Neural cell (in vitro differentiated cells): Measurements from ENCODE around the gene P2RX4. TPM values are rescaled to one million over a fixed set of nuclear protein-coding genes. Genes with fewer than 3 reads are reported as not detected.

Experiments used
- H2AFZ ChIP-seq: fragments of 200-600, 300-800 bp; sonication (generic), shearing (Covaris generic); 2 replicates; pipeline ENCODE4 v1.6.0; 2014; ENCODE audit warnings: low read depth, mild to moderate bottlenecking, antibody characterized with exemption, low read length, moderate library complexity
- H3F3A ChIP-seq: fragments of 200-600 bp; shearing (Covaris generic); 2 replicates; pipeline ENCODE4 v1.6.1; 2016; ENCODE audit warnings: mild to moderate bottlenecking, moderate library complexity, mixed read lengths, antibody characterized with exemption, low read length; ENCODE audit not compliant: insufficient read depth, poor library complexity, severe bottlenecking
- H3K27ac ChIP-seq: fragments of 200-600, 300-800 bp; sonication (generic), shearing (Covaris generic); 2 replicates; pipeline ENCODE4 v1.5.1; 2014; ENCODE audit warnings: mild to moderate bottlenecking, low read length, moderate library complexity
- H3K27me3 ChIP-seq: fragments of 300-800, 200-600 bp; sonication (generic), shearing (Covaris generic); 2 replicates; pipeline ENCODE4 v1.6.0; 2014; ENCODE audit warnings: mild to moderate bottlenecking, low read depth, low read length, moderate library complexity; ENCODE audit not compliant: insufficient read depth
- H3K36me3 ChIP-seq: fragments of 300-800, 200-600 bp; sonication (generic), shearing (Covaris generic); 2 replicates; pipeline ENCODE4 v1.5.1; 2014; ENCODE audit warnings: mild to moderate bottlenecking, antibody characterized with exemption, low read length, moderate library complexity; ENCODE audit not compliant: insufficient read depth
- H3K4me2 ChIP-seq: fragments of 300-800, 200-600 bp; sonication (generic), shearing (Covaris generic); 2 replicates; pipeline ENCODE4 v1.6.0; 2014; ENCODE audit warnings: mild to moderate bottlenecking, low read length
- H3K4me3 ChIP-seq: fragments of 300-800, 200-600 bp; sonication (generic), shearing (Covaris generic); 2 replicates; pipeline ENCODE4 v1.5.1; 2014; ENCODE audit warnings: mild to moderate bottlenecking, low read length, moderate library complexity
- H3K79me2 ChIP-seq: fragments of 200-600 bp; shearing (Covaris generic); replicated peaks from 2 replicates; pipeline ENCODE4 v1.6.0; 2014; ENCODE audit warnings: mild to moderate bottlenecking, low read length, moderate library complexity; ENCODE audit not compliant: insufficient read depth
- H3K9ac ChIP-seq: fragments of 300-800, 200-600 bp; sonication (generic), shearing (Covaris generic); 2 replicates; pipeline ENCODE4 v1.6.1; 2016; ENCODE audit warnings: mild to moderate bottlenecking, low read length, mixed read lengths
- H3K9me2 ChIP-seq: fragments of 200-600 bp; shearing (Covaris generic); 2 replicates; pipeline ENCODE4 v1.6.1; 2016; ENCODE audit warnings: mild to moderate bottlenecking, low read length, mixed read lengths; ENCODE audit not compliant: insufficient read depth
- H3K9me3 ChIP-seq: fragments of 200-600, 300-800 bp; sonication (generic), shearing (Covaris generic); 2 replicates; pipeline ENCODE4 v1.6.1; 2016; ENCODE audit warnings: mild to moderate bottlenecking, mixed run types, low read length, moderate library complexity, mixed read lengths
- H4K20me1 ChIP-seq: fragments of 200-600 bp; shearing (Covaris generic); 2 replicates; pipeline ENCODE4 v1.6.1; 2016; ENCODE audit warnings: mild to moderate bottlenecking, mixed run types; ENCODE audit not compliant: insufficient read depth
- CTCF ChIP-seq: fragments of 450-650 bp; IDR thresholded peaks from 2 replicates; pipeline ENCODE4 v1.5.1; 2014; ENCODE audit warnings: antibody characterized with exemption, mild to moderate bottlenecking, moderate library complexity; ENCODE audit not compliant: poor library complexity, severe bottlenecking
- EP300 ChIP-seq: fragments of 450-650 bp; conservative IDR thresholded peaks from 2 replicates; pipeline ENCODE4 v1.6.1; 2014; ENCODE audit warnings: antibody characterized with exemption, mild to moderate bottlenecking, moderate library complexity; ENCODE audit not compliant: poor library complexity, severe bottlenecking
- EZH2 ChIP-seq: fragments of 200-600, 300-800 bp; shearing (Covaris generic), sonication (generic); IDR thresholded peaks from 2 replicates; pipeline ENCODE4 v1.6.1; 2014; ENCODE audit warnings: antibody characterized with exemption, low read length, borderline replicate concordance, mild to moderate bottlenecking; ENCODE audit not compliant: insufficient read depth, poor library complexity, severe bottlenecking
- MXI1 ChIP-seq: fragments of 450-650 bp; conservative IDR thresholded peaks from 2 replicates; pipeline ENCODE4 v1.6.1; 2014; ENCODE audit warnings: antibody characterized with exemption, mild to moderate bottlenecking; ENCODE audit not compliant: poor library complexity, severe bottlenecking
- POLR2AphosphoS5 ChIP-seq: IDR thresholded peaks from 2 replicates; pipeline ENCODE4 v1.6.1; 2012
- RAD21 ChIP-seq: fragments of 450-650 bp; conservative IDR thresholded peaks from 2 replicates; pipeline ENCODE4 v1.6.1; 2014; ENCODE audit warnings: antibody characterized with exemption, mild to moderate bottlenecking, moderate library complexity
- REST ChIP-seq: IDR thresholded peaks from 2 replicates; pipeline ENCODE4 v1.6.1; 2012; ENCODE audit warnings: borderline replicate concordance
- SMC3 ChIP-seq: fragments of 450-650 bp; conservative IDR thresholded peaks from 2 replicates; pipeline ENCODE4 v1.6.1; 2014; ENCODE audit warnings: antibody characterized with exemption, mild to moderate bottlenecking, moderate library complexity; ENCODE audit not compliant: poor library complexity
- TAF1 ChIP-seq: IDR thresholded peaks from 2 replicates; pipeline ENCODE4 v1.6.1; 2012; ENCODE audit warnings: low read depth
- polyA plus RNA-seq: library from polyadenylated mRNA; depleted of rRNA; stranded (reverse); fragments of >200 nt; gene quantifications from 2 replicates; pipeline ENCODE4 v1.2.3, GENCODE V29; 2014

Gene P2RX4
- polyA plus RNA-seq, 1 donor from 2014 or later, result 5.8 TPM

- H3K4me2 ChIP-seq, result no peak overlapping the region
- TF ChIP-seq REST, result no peak
- no peak for TF ChIP-seq TAF1
- no peak for TF ChIP-seq MXI1
- TF ChIP-seq RAD21, result no peak
- no peak for TF ChIP-seq EP300
- no peak for TF ChIP-seq EZH2
- TF ChIP-seq SMC3, result no peak
- no peak for TF ChIP-seq POLR2AphosphoS5
- TF ChIP-seq CTCF, result no peak
- H4K20me1 ChIP-seq, result no peaks in the 10 kb centered on the region
- no peaks in the 10 kb centered on the region for H3K36me3 ChIP-seq
- H3K79me2 ChIP-seq, result no peaks in the 10 kb centered on the region
- H3K9ac ChIP-seq, result no peak overlapping the region
- H3K4me3 ChIP-seq, result no peak overlapping the region
- H3K9me3 ChIP-seq, result no peaks in the 10 kb centered on the region
- H2AFZ ChIP-seq, result no peak overlapping the region
- H3K27ac ChIP-seq, result no peak overlapping the region
- H3F3A ChIP-seq, result no peaks in the 10 kb centered on the region
- no peaks in the 10 kb centered on the region for H3K9me2 ChIP-seq
- no peaks in the 10 kb centered on the region for H3K27me3 ChIP-seq
Measured at GRCh38 chr12:121170611-121171260, 39.2 kb upstream of the P2RX4 start.

- Histone ChIP-seq H3K36me3 (no peaks in the 10 kb centered on the region), H3K27me3 (no peaks in the 10 kb centered on the region), H3K4me3 (no peak overlapping the region), H3K9me3 (no peaks in the 10 kb centered on the region), H3K79me2 (no peaks in the 10 kb centered on the region), H3K9me2 (no peaks in the 10 kb centered on the region), H2AFZ (no peak overlapping the region), H4K20me1 (no peaks in the 10 kb centered on the region), H3K27ac (no peak overlapping the region), H3K9ac (no peak overlapping the region), H3F3A (no peaks in the 10 kb centered on the region), H3K4me2 (no peak overlapping the region)
- TF ChIP-seq TAF1 (no peak), CTCF (no peak), REST (no peak)
Measured at GRCh38 chr12:121172145-121172544, 37.8 kb upstream of the P2RX4 start.
